SJSA1 (cell line): Measurements from ENCODE around the gene PPP1R13B. TPM values are rescaled to one million over a fixed set of nuclear protein-coding genes. Genes with fewer than 3 reads are reported as not detected.
"Not testable (repeated sequence)": the region's sequence is repeated elsewhere in the genome, so short reads cannot be mapped to it uniquely, and the experiment has no call there.

Experiments
- DNase-seq, 2 experiments: peaks; one replicate each; pipeline ENCODE4 v3.0.0-alpha.2; 2015 to 2020; ENCODE audit warnings: low spot score in 2 of 2, low read depth in 1 of 2
- H3K27ac ChIP-seq: fragments of 250-450 bp; sonication (Bioruptor Pico); 2 replicates; pipeline ENCODE4 v1.5.1; 2020; ENCODE audit warnings: mild to moderate bottlenecking, moderate library complexity
- H3K27me3 ChIP-seq: fragments of 250-450 bp; sonication (Bioruptor Pico); replicated peaks from 2 replicates; pipeline ENCODE4 v1.5.1; 2020; ENCODE audit warnings: mild to moderate bottlenecking, moderate library complexity
- H3K36me3 ChIP-seq: fragments of 250-450 bp; sonication (Bioruptor Pico); 2 replicates; pipeline ENCODE4 v1.5.1; 2020; ENCODE audit warnings: mild to moderate bottlenecking
- H3K4me1 ChIP-seq: fragments of 250-450 bp; sonication (Bioruptor Pico); replicated peaks from 2 replicates; pipeline ENCODE4 v1.6.1; 2021; ENCODE audit warnings: mild to moderate bottlenecking
- H3K4me3 ChIP-seq: fragments of 250-450 bp; sonication (Bioruptor Pico); 2 replicates; pipeline ENCODE4 v1.5.1; 2020; ENCODE audit warnings: mild to moderate bottlenecking
- H3K9me3 ChIP-seq: fragments of 250-450 bp; sonication (Bioruptor Pico); replicated peaks from 2 replicates; pipeline ENCODE4 v1.5.1; 2020; ENCODE audit warnings: mild to moderate bottlenecking
- total RNA-seq: library from RNA; depleted of rRNA; stranded (reverse); fragments of >200 nt; shearing (Covaris generic); gene quantifications from 2 replicates; pipeline ENCODE4 v1.2.3, GENCODE V29; 2014

Gene PPP1R13B
- total RNA-seq, 1 experiment from 2014 or later = 3.0 TPM

- no peak for DNase-seq
- Histone ChIP-seq H3K36me3 (no peaks in the 10 kb centered on the region), H3K4me1 (no peaks in the 10 kb centered on the region), H3K9me3 (no peaks in the 10 kb centered on the region), H3K27me3 (no peaks in the 10 kb centered on the region), H3K4me3 (no peak overlapping the region), H3K27ac (no peak overlapping the region)
Measured at GRCh38 chr14:103819503-103820307, 27.7 kb downstream of the PPP1R13B start.

- Histone ChIP-seq H3K36me3 (no peaks in the 10 kb centered on the region), H3K9me3 (no peaks in the 10 kb centered on the region), H3K4me1 (no peaks in the 10 kb centered on the region), H3K4me3 (no peak overlapping the region), H3K27ac (no peak overlapping the region), H3K27me3 (no peaks in the 10 kb centered on the region)
- DNase-seq = no peak
Measured at GRCh38 chr14:103818870-103819269, 28.5 kb downstream of the PPP1R13B start.

GRCh38 chr14:103818422-103818821 is 29.0 kb downstream of the PPP1R13B start:
- no peaks in the 10 kb centered on the region for H3K36me3 ChIP-seq
- H3K4me1 ChIP-seq = no peaks in the 10 kb centered on the region
- no peaks in the 10 kb centered on the region for H3K27me3 ChIP-seq
- no peaks in the 10 kb centered on the region for H3K9me3 ChIP-seq
- H3K4me3 ChIP-seq = no peak overlapping the region
- no peak for DNase-seq
- no peak overlapping the region for H3K27ac ChIP-seq

GRCh38 chr14:103817595-103817994 is 29.8 kb downstream of the PPP1R13B start:
- Histone ChIP-seq H3K27ac (no peak overlapping the region), H3K4me3 (no peak overlapping the region), H3K9me3 (no peaks in the 10 kb centered on the region), H3K27me3 (no peaks in the 10 kb centered on the region), H3K36me3 (no peaks in the 10 kb centered on the region), H3K4me1 (no peaks in the 10 kb centered on the region)
- no peak for DNase-seq

- Histone ChIP-seq H3K4me3 (no peak overlapping the region), H3K27ac (no peak overlapping the region), H3K27me3 (no peaks in the 10 kb centered on the region), H3K36me3 (no peaks in the 10 kb centered on the region), H3K9me3 (no peaks in the 10 kb centered on the region), H3K4me1 (no peaks in the 10 kb centered on the region)
- DNase-seq = no peak
Measured at GRCh38 chr14:103816991-103817390, 30.4 kb downstream of the PPP1R13B start.

- Histone ChIP-seq H3K27ac (no peak overlapping the region), H3K27me3 (no peaks in the 10 kb centered on the region), H3K36me3 (no peaks in the 10 kb centered on the region), H3K9me3 (no peaks in the 10 kb centered on the region), H3K4me1 (no peaks in the 10 kb centered on the region), H3K4me3 (no peak overlapping the region)
- no peak for DNase-seq
Measured at GRCh38 chr14:103815253-103815652, 32.1 kb downstream of the PPP1R13B start.

GRCh38 chr14:103811189-103811588 is 36.2 kb downstream of the PPP1R13B start:
- H3K4me1 ChIP-seq = no peaks in the 10 kb centered on the region
- H3K4me3 ChIP-seq = no peak overlapping the region
- H3K27ac ChIP-seq = no peak overlapping the region
- no peaks in the 10 kb centered on the region for H3K36me3 ChIP-seq
- no peak for DNase-seq
- H3K27me3 ChIP-seq = no peaks in the 10 kb centered on the region
- no peaks in the 10 kb centered on the region for H3K9me3 ChIP-seq

GRCh38 chr14:103808403-103809001 is 38.9 kb downstream of the PPP1R13B start:
- no peak overlapping the region for H3K27ac ChIP-seq
- H3K4me1 ChIP-seq = no peaks in the 10 kb centered on the region
- no peaks in the 10 kb centered on the region for H3K27me3 ChIP-seq
- no peak overlapping the region for H3K4me3 ChIP-seq
- H3K36me3 ChIP-seq = no peaks in the 10 kb centered on the region
- no peaks in the 10 kb centered on the region for H3K9me3 ChIP-seq
- DNase-seq = peak; percentile 40 to 70

GRCh38 chr14:103806805-103807204 is 40.6 kb downstream of the PPP1R13B start:
- Histone ChIP-seq H3K27me3 (no peaks in the 10 kb centered on the region), H3K27ac (no peak overlapping the region), H3K4me1 (no peaks in the 10 kb centered on the region), H3K36me3 (no peaks in the 10 kb centered on the region), H3K4me3 (no peak overlapping the region), H3K9me3 (no peaks in the 10 kb centered on the region)
- no peak for DNase-seq

GRCh38 chr14:103805708-103806107 is 41.7 kb downstream of the PPP1R13B start:
- no peak overlapping the region for H3K27ac ChIP-seq
- no peak overlapping the region for H3K4me3 ChIP-seq
- H3K9me3 ChIP-seq = no peaks in the 10 kb centered on the region
- H3K36me3 ChIP-seq = no peaks in the 10 kb centered on the region
- DNase-seq = no peak
- peaks cover 5% of the 10 kb centered on the region; the same call in 1 of the 2 replicates for H3K4me1 ChIP-seq
- H3K27me3 ChIP-seq = no peaks in the 10 kb centered on the region

- DNase-seq = no peak
- Histone ChIP-seq H3K27ac (no peak overlapping the region), H3K36me3 (no peaks in the 10 kb centered on the region), H3K9me3 (no peaks in the 10 kb centered on the region), H3K4me1 (peaks cover 5% of the 10 kb centered on the region; the same call in 1 of the 2 replicates), H3K4me3 (no peak overlapping the region), H3K27me3 (no peaks in the 10 kb centered on the region)
Measured at GRCh38 chr14:103803661-103804060, 43.7 kb downstream of the PPP1R13B start.

- Histone ChIP-seq H3K4me1 (peaks cover 5% of the 10 kb centered on the region; the same call in 1 of the 2 replicates), H3K36me3 (no peaks in the 10 kb centered on the region)
Measured at GRCh38 chr14:103802356-103802755, 45.0 kb downstream of the PPP1R13B start.

GRCh38 chr14:103801459-103801858 is 45.9 kb downstream of the PPP1R13B start:
- Histone ChIP-seq H3K27ac (no peak overlapping the region), H3K9me3 (no peaks in the 10 kb centered on the region)
- DNase-seq = peak in 1 of 2 experiments; percentile 15

More at GRCh38 chr14:103802356-103802755, 45.0 kb downstream of the PPP1R13B start:
- no peak overlapping the region for H3K4me3 ChIP-seq
- no peak for DNase-seq
- H3K9me3 ChIP-seq = no peaks in the 10 kb centered on the region
- H3K27ac ChIP-seq = no peak overlapping the region
- no peaks in the 10 kb centered on the region for H3K27me3 ChIP-seq

GRCh38 chr14:103793192-103793591 is 54.2 kb downstream of the PPP1R13B start:
- not testable (repeated sequence) for H3K27ac ChIP-seq, H3K4me1 ChIP-seq, H3K27me3 ChIP-seq, DNase-seq, H3K4me3 ChIP-seq, H3K9me3 ChIP-seq, H3K36me3 ChIP-seq

More at GRCh38 chr14:103801459-103801858, 45.9 kb downstream of the PPP1R13B start:
- H3K36me3 ChIP-seq = no peaks in the 10 kb centered on the region
- no peaks in the 10 kb centered on the region for H3K27me3 ChIP-seq
- no peak overlapping the region for H3K4me3 ChIP-seq
- H3K4me1 ChIP-seq = peaks cover 5% of the 10 kb centered on the region; the same call in 1 of the 2 replicates
